GM12892 (cell line): ENCODE measurements around the gene KLK5.

Source experiments
- POLR2A ChIP-seq: IDR thresholded peaks from 2 replicates; pipeline ENCODE4 v1.6.1; 2011; ENCODE audit warnings: low read depth, low read length, control low read depth
- TAF1 ChIP-seq: IDR thresholded peaks from 2 replicates; pipeline ENCODE4 v1.6.1; 2011; ENCODE audit warnings: low read depth, mild to moderate bottlenecking, control low read depth, low read length, borderline replicate concordance

DNA sequence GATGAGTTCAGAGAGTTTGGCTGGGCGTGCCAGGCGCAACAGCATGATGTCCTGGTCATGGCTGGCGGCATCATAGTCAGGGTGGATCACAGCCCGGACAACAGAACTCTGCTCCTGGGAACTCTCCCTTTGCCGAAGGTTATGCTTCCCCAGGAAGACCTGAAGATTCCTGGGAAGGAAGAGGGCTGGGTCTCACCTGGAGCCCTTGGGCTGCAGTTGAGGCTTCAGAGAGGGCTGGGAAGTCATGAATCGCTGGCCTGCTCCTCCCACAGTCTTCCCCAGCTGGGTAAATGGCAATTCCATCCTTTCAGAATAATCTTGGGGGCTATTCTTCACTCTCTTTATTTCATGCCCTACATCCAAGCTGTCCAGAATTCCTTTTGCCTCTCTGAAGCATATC is 10.5 kb upstream of the KLK5 start:
- TF ChIP-seq POLR2A (no peak), TAF1 (no peak)
